Keratinocyte (primary cell): ENCODE data around the gene NPAS3. TPM values are rescaled to one million over a fixed set of nuclear protein-coding genes. Genes with fewer than 3 reads are reported as not detected.

Experiments
- DNase-seq: peaks from one replicate; pipeline ENCODE4 v3.0.0-alpha.2; 2011; ENCODE audit warnings: low read depth, missing footprints, low spot score
- FAIRE-seq: peaks from 2 replicates; lab custom pipeline; 2011; peaks lifted over from hg19 to GRCh38; lab: Jason Lieb, UNC
- H2AFZ ChIP-seq: 2 replicates; pipeline ENCODE4 v1.6.0; 2012; ENCODE audit warnings: low read length, control low read depth, inconsistent platforms; ENCODE audit not compliant: control insufficient read depth
- H3K27ac ChIP-seq: 2 replicates; pipeline ENCODE4 v1.5.1; 2011; ENCODE audit warnings: low read length; ENCODE audit not compliant: control insufficient read depth, insufficient read depth
- H3K27me3 ChIP-seq: 3 replicates; pipeline ENCODE4 v1.6.0; 2011; ENCODE audit warnings: low read length; ENCODE audit not compliant: control insufficient read depth, insufficient read depth; ENCODE audit errors: extremely low read depth
- H3K36me3 ChIP-seq, 2 experiments: 2 replicates in 1 of 2; 3 replicates in 1 of 2; pipeline ENCODE4 v1.5.1; 2011; ENCODE audit warnings: low read length in 2 of 2, mild to moderate bottlenecking in 1 of 2; ENCODE audit not compliant: control insufficient read depth in 2 of 2, insufficient read depth in 2 of 2; ENCODE audit errors: extremely low read depth in 1 of 2
- H3K4me1 ChIP-seq: 3 replicates; pipeline ENCODE4 v1.5.1; 2011; ENCODE audit warnings: low read length; ENCODE audit not compliant: control insufficient read depth, insufficient read depth; ENCODE audit errors: extremely low read depth
- H3K4me2 ChIP-seq: 3 replicates; pipeline ENCODE4 v1.6.0; 2011; ENCODE audit warnings: low read depth, low read length; ENCODE audit not compliant: control insufficient read depth, insufficient read depth; ENCODE audit errors: extremely low read depth
- H3K4me3 ChIP-seq, 3 experiments: fragments of 200-600 bp in 1 of 3; sonication (generic) in 1 of 3; 2 replicates in 2 of 3; 3 replicates in 1 of 3; pipeline ENCODE4 v1.5.1; 2011 to 2016; ENCODE audit warnings: low read length in 3 of 3, mild to moderate bottlenecking in 3 of 3, control low read depth in 2 of 3, inconsistent platforms in 1 of 3, low read depth in 1 of 3, mixed read lengths in 1 of 3, mixed run types in 1 of 3, moderate library complexity in 1 of 3; ENCODE audit not compliant: control insufficient read depth in 2 of 3, insufficient read depth in 2 of 3; ENCODE audit errors: extremely low read depth in 1 of 3
- H3K79me2 ChIP-seq: 2 replicates; pipeline ENCODE4 v1.6.0; 2012; ENCODE audit warnings: low read length; ENCODE audit not compliant: control insufficient read depth, insufficient read depth
- H3K9ac ChIP-seq: 3 replicates; pipeline ENCODE4 v1.6.0; 2011; ENCODE audit warnings: low read length; ENCODE audit not compliant: control insufficient read depth, insufficient read depth; ENCODE audit errors: extremely low read depth
- H3K9me1 ChIP-seq: 3 replicates; pipeline ENCODE4 v1.6.0; 2011; ENCODE audit warnings: low read length; ENCODE audit not compliant: control insufficient read depth, insufficient read depth; ENCODE audit errors: extremely low read depth
- H3K9me3 ChIP-seq: 2 replicates; pipeline ENCODE4 v1.5.1; 2012; ENCODE audit warnings: low read depth, low read length; ENCODE audit not compliant: control insufficient read depth
- H4K20me1 ChIP-seq: 3 replicates; pipeline ENCODE4 v1.6.0; 2011; ENCODE audit warnings: low read length; ENCODE audit not compliant: control insufficient read depth, insufficient read depth; ENCODE audit errors: extremely low read depth
- CTCF ChIP-seq, 3 experiments: IDR thresholded peaks in 1 of 3; conservative IDR thresholded peaks in 1 of 3; optimal IDR thresholded peaks in 1 of 3; 2 replicates in 2 of 3; 3 replicates in 1 of 3; pipeline versions ENCODE3 to v1.5.1; 2011; ENCODE audit warnings: low read length in 3 of 3, mild to moderate bottlenecking in 3 of 3, moderate library complexity in 2 of 3, control low read depth in 1 of 3, inconsistent platforms in 1 of 3; ENCODE audit not compliant: insufficient read depth in 2 of 3; ENCODE audit errors: extremely low read depth in 1 of 3
- EZH2 ChIP-seq: IDR thresholded peaks from one replicate; pipeline ENCODE4 v1.6.1; 2012; ENCODE audit warnings: inconsistent platforms, mild to moderate bottlenecking, low read length, moderate library complexity
- dilution Hi-C: fragments of 300-500 bp; cut with MboI; formaldehyde crosslinking; loops from one replicate; pipeline ENCODE4 v1.7.0; 2020; ENCODE audit warnings: low sequenced_read_pairs; ENCODE audit not compliant: extremely low pct_ligation_motif_present
- polyA plus RNA-seq, 5 experiments: library from polyadenylated mRNA; depleted of rRNA in 3 of 5; stranded (reverse) in 3 of 5; stranded (forward) in 1 of 5; unstranded in 1 of 5; fragments of >200 nt; gene quantifications; 1 replicate in 1 of 5; 2 replicates in 3 of 5; 3 replicates in 1 of 5; pipeline versions ENCODE4 v1.2.1 to v1.2.3, GENCODE V29; 2011 to 2012; ENCODE audit warnings: missing spikeins in 2 of 5, low read depth in 1 of 5, low replicate concordance in 1 of 5

The NPAS3 gene
- polyA plus RNA-seq, 1 donor (not counting 4 experiments of a cell fraction or from before 2014, with no cell fraction given) = 0.07 TPM

DNA sequence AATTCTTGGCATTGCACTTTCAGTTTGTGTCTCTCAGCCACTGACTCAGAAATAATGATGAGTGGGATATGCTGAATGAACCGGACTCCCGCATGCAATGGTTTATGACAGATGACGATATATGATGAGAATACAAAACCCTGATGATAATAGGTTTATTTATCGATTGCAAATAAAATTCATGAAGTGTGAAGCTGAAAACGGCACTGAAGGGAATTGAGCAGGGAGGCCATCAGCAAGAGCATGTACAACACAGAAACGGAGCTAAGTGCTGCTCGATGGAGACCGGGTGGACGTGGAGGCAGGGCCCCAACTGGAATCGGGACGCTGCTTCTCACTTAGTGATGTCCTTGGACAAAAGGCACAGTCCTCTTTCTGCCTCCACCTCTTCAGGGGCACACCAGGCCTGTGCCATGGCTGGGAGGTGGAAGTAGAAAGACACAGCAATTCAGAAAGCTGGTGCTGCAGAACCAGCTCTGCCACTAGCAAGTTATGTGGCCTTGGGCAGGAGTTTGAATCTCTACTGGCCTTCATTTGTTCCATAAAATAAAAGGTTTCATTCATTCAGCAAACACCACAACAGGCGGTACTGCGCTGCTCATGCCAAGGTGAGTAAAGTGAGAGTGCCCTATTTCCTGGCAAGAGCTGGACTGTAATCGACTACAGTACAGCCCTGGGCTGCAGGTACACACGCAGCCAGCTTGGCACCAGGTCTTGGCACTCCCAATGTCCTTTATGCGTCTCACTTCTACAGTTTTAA is 895.2 kb downstream of the NPAS3 start:
- Histone ChIP-seq H3K27ac (no peak overlapping the region), H3K4me2 (no peak overlapping the region), H3K4me1 (peaks cover 4% of the 10 kb centered on the region), H3K4me3 (no peak overlapping the region), H3K9me1 (no peaks in the 10 kb centered on the region), H3K27me3 (no peaks in the 10 kb centered on the region), H4K20me1 (no peaks in the 10 kb centered on the region), H3K9me3 (no peaks in the 10 kb centered on the region), H3K9ac (no peak overlapping the region), H3K79me2 (no peaks in the 10 kb centered on the region), H2AFZ (peak overlapping the region; percentile 63), H3K36me3 (no peaks in the 10 kb centered on the region)
- DNase-seq (no peak), FAIRE-seq (no peak)
- TF ChIP-seq CTCF (optimal IDR thresholded peaks at IDR 0.05 in 1 of 3, IDR thresholded peaks at IDR 0.05 in 1 of 3, conservative IDR thresholded peaks at IDR 0.05 in 1 of 3; ENCODE audit: extremely low read depth in 1 of 3, insufficient read depth in 2 of 3, low read length in 3 of 3) = no peak
- TF ChIP-seq EZH2 = no peak
- dilution Hi-C loops = no loop called here

DNA sequence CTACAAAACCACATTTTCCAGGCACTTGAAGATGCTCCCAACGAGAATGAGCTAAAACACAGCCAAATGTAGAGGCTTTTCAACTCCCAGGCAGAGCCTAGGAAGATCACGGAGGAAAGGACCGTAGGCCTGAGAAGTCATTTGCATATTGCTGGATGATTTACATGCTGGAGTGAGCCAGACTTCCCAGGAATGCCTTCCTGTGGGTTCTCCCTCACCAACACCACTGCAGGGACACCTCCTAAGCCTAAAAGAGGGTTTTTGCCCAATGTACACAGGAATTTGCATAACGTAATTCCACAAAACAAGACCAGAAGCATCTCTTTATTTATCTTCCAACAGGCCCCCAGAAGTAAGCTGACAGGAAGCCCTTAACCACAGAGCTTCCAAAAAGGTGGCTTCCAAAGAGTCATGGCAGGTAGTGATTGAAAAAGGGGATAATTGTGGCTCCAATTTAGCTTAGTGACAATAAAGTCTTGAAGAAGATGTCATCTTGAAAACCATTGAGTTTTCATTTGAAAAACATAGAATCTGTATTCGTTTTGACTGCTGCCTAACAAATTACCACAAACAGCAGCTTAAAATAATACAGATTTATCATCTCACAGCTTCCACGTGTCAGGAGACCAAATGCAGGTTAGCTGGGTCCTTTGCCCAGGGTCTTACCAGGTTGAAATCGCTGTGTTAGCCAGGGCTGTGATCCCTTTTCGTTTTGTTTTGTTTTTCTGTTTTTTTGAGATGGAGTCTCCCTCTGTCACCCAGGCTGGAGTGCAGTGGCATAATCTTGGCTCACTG is 896.0 kb downstream of the NPAS3 start:
- Histone ChIP-seq H3K9me3 (no peaks in the 10 kb centered on the region), H4K20me1 (no peaks in the 10 kb centered on the region), H3K4me2 (no peak overlapping the region), H3K27me3 (no peaks in the 10 kb centered on the region), H3K4me3 (no peak overlapping the region), H3K79me2 (no peaks in the 10 kb centered on the region), H3K4me1 (peaks cover 4% of the 10 kb centered on the region), H3K27ac (no peak overlapping the region), H3K36me3 (no peaks in the 10 kb centered on the region), H3K9ac (no peak overlapping the region), H3K9me1 (no peaks in the 10 kb centered on the region), H2AFZ (peak overlapping the region; percentile 63)
- DNase-seq (no peak), FAIRE-seq (no peak)
- TF ChIP-seq CTCF (optimal IDR thresholded peaks at IDR 0.05 in 1 of 3, IDR thresholded peaks at IDR 0.05 in 1 of 3, conservative IDR thresholded peaks at IDR 0.05 in 1 of 3; ENCODE audit: extremely low read depth in 1 of 3, insufficient read depth in 2 of 3, low read length in 3 of 3) (no peak), EZH2 (no peak)
- dilution Hi-C loops = no loop called here
